ENCODE measurements around the gene CDH23. TPM values are rescaled to one million over a fixed set of nuclear protein-coding genes. Genes with fewer than 3 reads are reported as not detected.

The CDH23 gene
- total and polyA plus RNA-seq, 8 donors: 3.4 to 64.6 (median 9.9) TPM

GRCh38 chr10:71770789-71771188 is 374.1 kb downstream of the CDH23 start:
- DNase-seq: peak in 1 of 6 donors; percentile 48
- Histone ChIP-seq H3K9me3 (no peaks in the 10 kb centered on the region), H3K27me3 (no peaks in the 10 kb centered on the region), H3K27ac (peak overlapping the region in 2 of 4 donors; percentile 71 to 74), H3K4me1 (peaks cover 0 to 22% (median 5%) of the 10 kb centered on the region in 3 donors), H3K36me3 (no peaks in the 10 kb centered on the region), H3K4me3 (peak overlapping the region in 1 of 4 donors; percentile 67)
- ATAC-seq: peak in 1 of 4 donors; percentile 4
- FAIRE-seq: no peak
- intact Hi-C loops (cut with DNase I): no loop called here
- no peak for TF ChIP-seq CTCF (IDR thresholded peaks at IDR 0.05)
- WGBS, 2 donors: 72 to 81% methylated on average over 3 of the region's 3 CpGs

- peak; percentile 1 to 53 (median 42) for ATAC-seq
- peak in 4 of 6 donors; percentile 51 to 61 (median 57) for DNase-seq
- intact Hi-C loops (cut with DNase I): no loop called here
- Histone ChIP-seq H3K27me3 (no peaks in the 10 kb centered on the region), H3K9me3 (no peaks in the 10 kb centered on the region), H3K27ac (peak overlapping the region in 2 of 4 donors; percentile 71 to 74), H3K36me3 (no peaks in the 10 kb centered on the region), H3K4me3 (peak overlapping the region in 1 of 4 donors; percentile 67), H3K4me1 (peaks cover 0 to 19% (median 5%) of the 10 kb centered on the region in 3 donors)
- FAIRE-seq: no peak
- no peak for TF ChIP-seq CTCF (IDR thresholded peaks at IDR 0.05)
- 13% methylated on average over 2 of the region's 2 CpGs for WGBS, 2 donors
These were observed 374.5 kb downstream of the CDH23 start for GRCh38 chr10:71771204-71771603.

- WGBS, 2 donors: 42 to 51% methylated on average over 2 of the region's 2 CpGs
- Histone ChIP-seq H3K4me3 (peak overlapping the region in 3 of 4 donors; percentile 35 to 67 (median 40)), H3K27ac (peak overlapping the region; percentile 39 to 74 (median 68)), H3K27me3 (no peaks in the 10 kb centered on the region), H3K36me3 (no peaks in the 10 kb centered on the region), H3K4me1 (peaks cover 0 to 17% (median 5%) of the 10 kb centered on the region in 3 donors), H3K9me3 (no peaks in the 10 kb centered on the region)
- FAIRE-seq (no peak), DNase-seq (peak in 3 of 6 donors; percentile 25 to 51 (median 48)), ATAC-seq (peak; percentile 21 to 47 (median 36))
- intact Hi-C loops (cut with DNase I): no loop called here
- TF ChIP-seq CTCF (IDR thresholded peaks at IDR 0.05): no peak
These were observed 375.3 kb downstream of the CDH23 start for GRCh38 chr10:71771821-71772617.

GRCh38 chr10:71772832-71773220 is 376.1 kb downstream of the CDH23 start:
- no peak for FAIRE-seq
- 70 to 75% methylated on average over 4 of the region's 4 CpGs for WGBS, 2 donors
- DNase-seq: no peak
- Histone ChIP-seq H3K36me3 (no peaks in the 10 kb centered on the region), H3K27ac (peak overlapping the region; percentile 39 to 74 (median 68)), H3K27me3 (no peaks in the 10 kb centered on the region), H3K4me1 (peaks cover 0 to 9% (median 5%) of the 10 kb centered on the region in 3 donors), H3K4me3 (peak overlapping the region; percentile 35 to 67 (median 43)), H3K9me3 (no peaks in the 10 kb centered on the region)
- intact Hi-C loops (cut with DNase I): no loop called here
- ATAC-seq: peak; percentile 2 to 11 (median 5)
- TF ChIP-seq CTCF (IDR thresholded peaks at IDR 0.05): no peak
